IMR-90 (cell line): Measurements from ENCODE around the gene EHHADH. TPM values are rescaled to one million over a fixed set of nuclear protein-coding genes. Genes with fewer than 3 reads are reported as not detected.

Source experiments
- ATAC-seq: fragments of 200-7000 bp; cut with Tn5 transposase; 2 replicates; pipeline ENCODE4 v1.9.1; 2020; ENCODE audit warnings: low read depth, mild to moderate bottlenecking, moderate library complexity
- BruUV-seq: library from RNA; stranded (reverse); fragments of 400-500 nt; replicated peaks from 2 replicates; lab custom pipeline; 2021; lab: Mats Ljungman, UMichigan
- CTCF ChIA-PET: fragments of 300-600 bp; formaldehyde crosslinking; extraction: SDS; loops from one replicate; lab custom pipeline; 2021; ENCODE audit warnings: antibody characterized with exemption; lab: Yijun Ruan, JAX
- POLR2A ChIA-PET: fragments of 300-600 bp; sonication (Branson Sonifier 250); formaldehyde crosslinking; loops from one replicate; lab custom pipeline; 2022; ENCODE audit warnings: antibody characterized with exemption; ENCODE audit not compliant: unreplicated experiment; lab: Charles Lee
- DNase-seq: peaks from one replicate; pipeline ENCODE4 v3.0.0; 2013
- H2AFZ ChIP-seq: replicated peaks from 2 replicates; pipeline ENCODE3; 2013; ENCODE audit warnings: low read length, mild to moderate bottlenecking; ENCODE audit not compliant: poor library complexity
- H2AK5ac ChIP-seq: 2 replicates; pipeline ENCODE4 v1.6.1; 2013; ENCODE audit warnings: low read depth, low read length, inconsistent platforms
- H2AK9ac ChIP-seq: replicated peaks from 2 replicates; pipeline ENCODE3; 2013; ENCODE audit warnings: mild to moderate bottlenecking, low read depth, low read length, moderate library complexity; ENCODE audit not compliant: poor library complexity
- H2BK120ac ChIP-seq: 2 replicates; pipeline ENCODE4 v1.6.1; 2013; ENCODE audit warnings: low read depth, low read length, inconsistent platforms
- H2BK15ac ChIP-seq: 3 replicates; pipeline ENCODE4 v1.6.1; 2013; ENCODE audit warnings: low read depth, low read length, inconsistent platforms
- H2BK20ac ChIP-seq: 2 replicates; pipeline ENCODE4 v1.6.1; 2013; ENCODE audit warnings: low read depth, mild to moderate bottlenecking, inconsistent platforms, low read length, moderate library complexity
- H2BK5ac ChIP-seq: 2 replicates; pipeline ENCODE4 v1.6.1; 2013; ENCODE audit warnings: mild to moderate bottlenecking, low read depth, low read length, inconsistent platforms; ENCODE audit not compliant: poor library complexity, severe bottlenecking
- H3K14ac ChIP-seq: replicated peaks from 2 replicates; pipeline ENCODE4 v1.6.1; 2013; ENCODE audit warnings: low read depth, low read length, inconsistent platforms
- H3K18ac ChIP-seq: 2 replicates; pipeline ENCODE4 v1.6.1; 2013; ENCODE audit warnings: low read depth, low read length, control low read depth
- H3K23ac ChIP-seq: 2 replicates; pipeline ENCODE4 v1.6.1; 2013; ENCODE audit warnings: low read depth, low read length, inconsistent platforms
- H3K27ac ChIP-seq: 2 replicates; pipeline ENCODE4 v1.5.1; 2013; ENCODE audit warnings: mild to moderate bottlenecking, control low read depth, low read length; ENCODE audit not compliant: insufficient read depth
- H3K27me3 ChIP-seq: 2 replicates; pipeline ENCODE4 v1.6.1; 2013; ENCODE audit warnings: low read length; ENCODE audit not compliant: control insufficient read depth, insufficient read depth
- H3K36me3 ChIP-seq: 2 replicates; pipeline ENCODE4 v1.6.1; 2013; ENCODE audit warnings: low read length, mixed read lengths; ENCODE audit not compliant: control insufficient read depth, insufficient read depth
- H3K4ac ChIP-seq: 2 replicates; pipeline ENCODE4 v1.6.1; 2013; ENCODE audit warnings: low read depth, low read length, inconsistent platforms
- H3K4me1 ChIP-seq: 2 replicates; pipeline ENCODE4 v1.6.1; 2013; ENCODE audit warnings: low read length, mixed read lengths; ENCODE audit not compliant: control insufficient read depth, insufficient read depth
- H3K4me2 ChIP-seq: 2 replicates; pipeline ENCODE4 v1.6.1; 2013; ENCODE audit warnings: low read depth, mild to moderate bottlenecking, control low read depth, low read length, moderate library complexity
- H3K4me3 ChIP-seq: 2 replicates; pipeline ENCODE4 v1.5.1; 2013; ENCODE audit warnings: low read depth, mild to moderate bottlenecking, control low read depth, low read length, moderate library complexity; ENCODE audit not compliant: insufficient read depth
- H3K56ac ChIP-seq: 2 replicates; pipeline ENCODE4 v1.6.1; 2013; ENCODE audit warnings: low read length, inconsistent platforms; ENCODE audit not compliant: insufficient read depth; ENCODE audit errors: extremely low read depth
- H3K79me1 ChIP-seq, 2 experiments: 2 replicates each; pipeline ENCODE4 v1.6.1; 2013; ENCODE audit warnings: low read length in 2 of 2, inconsistent platforms in 1 of 2, low read depth in 1 of 2
- H3K9ac ChIP-seq: 2 replicates; pipeline ENCODE4 v1.6.1; 2013; ENCODE audit warnings: low read depth, low read length, control low read depth
- H3K9me1 ChIP-seq: 2 replicates; pipeline ENCODE4 v1.6.1; 2013; ENCODE audit warnings: low read length, inconsistent platforms; ENCODE audit not compliant: insufficient read depth
- H3K9me3 ChIP-seq: 2 replicates; pipeline ENCODE4 v1.6.1; 2013; ENCODE audit warnings: low read length; ENCODE audit not compliant: control insufficient read depth, insufficient read depth
- H4K20me1 ChIP-seq: 2 replicates; pipeline ENCODE4 v1.6.1; 2013; ENCODE audit warnings: low read length, inconsistent platforms; ENCODE audit not compliant: insufficient read depth
- H4K5ac ChIP-seq: 2 replicates; pipeline ENCODE4 v1.6.1; 2013; ENCODE audit warnings: mild to moderate bottlenecking, low read depth, low read length, control low read depth
- H4K8ac ChIP-seq, 2 experiments: 2 replicates each; pipeline ENCODE4 v1.6.1; 2013; ENCODE audit warnings: low read depth in 2 of 2, low read length in 2 of 2, control low read depth in 1 of 2, inconsistent platforms in 1 of 2
- H4K91ac ChIP-seq: 2 replicates; pipeline ENCODE4 v1.6.1; 2013; ENCODE audit warnings: low read depth, low read length, inconsistent platforms; ENCODE audit not compliant: insufficient read depth
- MAFK ChIP-seq: IDR thresholded peaks from 2 replicates; pipeline ENCODE4 v1.6.1; 2012; ENCODE audit warnings: low read depth, low read length, improper control_type of control experiment
- POLR2A ChIP-seq: IDR thresholded peaks from 2 replicates; pipeline ENCODE4 v1.6.1; 2012; ENCODE audit warnings: mild to moderate bottlenecking, low read depth, low read length
- RAD21 ChIP-seq: IDR thresholded peaks from 2 replicates; pipeline ENCODE4 v1.6.1; 2012; ENCODE audit warnings: low read length, improper control_type of control experiment
- WGBS, 2 experiments: methylation state at CpG; one replicate each; pipeline versions ENCODE4 v1.1.5 to v1.1.7; 2013; ENCODE audit warnings: missing lambda C conversion rate in 2 of 2; ENCODE audit not compliant: insufficient read length in 1 of 2; ENCODE audit errors: extremely low coverage in 2 of 2; 5-methylcytosine and 5-hydroxymethylcytosine counted together
- dilution Hi-C: fragments of 300-500 bp; cut with HindIII; formaldehyde crosslinking; loops from one replicate; pipeline ENCODE4 v1.14.3; 2018; ENCODE audit warnings: low sequenced_read_pairs; ENCODE audit not compliant: unreplicated experiment
- in situ Hi-C: fragments of 300-500 bp; cut with MboI; formaldehyde crosslinking; loops from 3 replicates; pipeline ENCODE4 v1.14.3; 2019; ENCODE audit warnings: low sequenced_read_pairs, inconsistent platforms, mixed read lengths
- intact Hi-C: fragments of 100-400 bp; cut with micrococcal nuclease; formaldehyde crosslinking; loops from 2 replicates; pipeline ENCODE4 v1.10.0; 2022
- polyA plus RNA-seq, 3 experiments: library from polyadenylated mRNA; depleted of rRNA; stranded (reverse); fragments of >200 nt; gene quantifications; 2 replicates each; pipeline ENCODE4 v1.2.3, GENCODE V29; 2012; ENCODE audit warnings: low replicate concordance in 1 of 3
- total RNA-seq: library from RNA; depleted of rRNA; stranded (reverse); fragments of >200 nt; gene quantifications from 2 replicates; pipeline ENCODE4 v1.2.3, GENCODE V29; 2012

EHHADH gene
- total and polyA plus RNA-seq, 2 of the 4 experiments (the other 2 are of a cell fraction) = 2.0 to 4.7 TPM

GRCh38 chr3:185197068-185197467, 56.8 kb downstream of the EHHADH start:
- 80% methylated on average over 1 of the region's 2 CpGs; no CpG with 5 or more reads in 1 of the 2 experiments for WGBS, 2 experiments
- Histone ChIP-seq H4K20me1 (no peaks in the 10 kb centered on the region), H2BK5ac (no peak overlapping the region), H2BK15ac (no peak overlapping the region), H3K4me3 (no peak overlapping the region), H3K36me3 (0 out of 2 replicates have a peak, but pooled peaks cover 3% of the 10 kb centered on the region), H3K9me3 (no peaks in the 10 kb centered on the region), H4K8ac (no peak overlapping the region), H2AK9ac (no peak overlapping the region), H2AK5ac (no peak overlapping the region), H3K4me1 (no peaks in the 10 kb centered on the region), H2AFZ (no peak overlapping the region), H3K4me2 (no peak overlapping the region), H3K18ac (no peak overlapping the region), H3K4ac (no peak overlapping the region), H3K56ac (no peak overlapping the region), H2BK20ac (no peak overlapping the region), H3K27me3 (no peaks in the 10 kb centered on the region), H4K5ac (no peak overlapping the region), H3K23ac (no peak overlapping the region), H2BK120ac (no peak overlapping the region), H3K27ac (no peak overlapping the region), H3K14ac (no peak overlapping the region), H4K91ac (no peak overlapping the region), H3K9me1 (peaks cover 4% of the 10 kb centered on the region), H3K79me1 (no peaks in the 10 kb centered on the region), H3K9ac (no peak overlapping the region)
- ChIA-PET POLR2A (no interaction called here), CTCF (no interaction called here)
- dilution Hi-C loops (no loop called here), in situ Hi-C loops (loop anchor here (25.0 kb wide), 1 partner anchor 310 kb away; no protein-coding TSS in a partner anchor), intact Hi-C loops (no loop called here)
- TF ChIP-seq POLR2A (no peak), MAFK (peak; percentile 84), RAD21 (no peak)
- BruUV-seq = no TSS peak
- DNase-seq (no peak), ATAC-seq (no peak)
